Measurements from ENCODE around the gene SLX4.

SLX4 gene

GRCh38 chr16:3595521-3596021 lies 15.8 kb downstream of the SLX4 start:
- Histone ChIP-seq H3K36me3 (ENCODE audit: control insufficient read depth, insufficient read depth, low read length, severe bottlenecking) (peaks cover 26% of the 10 kb centered on the region), H3K9ac (ENCODE audit: low read length) (no peak overlapping the region), H3K4me3 (ENCODE audit: low read length) (no peak overlapping the region), H3K9me3 (ENCODE audit: control insufficient read depth, low read length) (peaks cover 5% of the 10 kb centered on the region), H3K27me3 (replicated peaks; ENCODE audit: control insufficient read depth, insufficient read depth, low read length) (no peaks in the 10 kb centered on the region), H3K4me1 (ENCODE audit: control insufficient read depth, insufficient read depth, low read length) (no peaks in the 10 kb centered on the region)
- no peak for DNase-seq (ENCODE audit: low read depth)

GRCh38 chr16:3595110-3595486 lies 16.3 kb downstream of the SLX4 start:
- no peak for DNase-seq (ENCODE audit: low read depth)
- Histone ChIP-seq H3K4me1 (ENCODE audit: control insufficient read depth, insufficient read depth, low read length) (no peaks in the 10 kb centered on the region), H3K9ac (ENCODE audit: low read length) (no peak overlapping the region), H3K36me3 (ENCODE audit: control insufficient read depth, insufficient read depth, low read length, severe bottlenecking) (peaks cover 26% of the 10 kb centered on the region), H3K9me3 (ENCODE audit: control insufficient read depth, low read length) (peaks cover 4% of the 10 kb centered on the region), H3K4me3 (ENCODE audit: low read length) (no peak overlapping the region), H3K27me3 (replicated peaks; ENCODE audit: control insufficient read depth, insufficient read depth, low read length) (no peaks in the 10 kb centered on the region)

GRCh38 chr16:3594316-3595109 lies 16.9 kb downstream of the SLX4 start:
- no peak overlapping the region for H3K9ac ChIP-seq (ENCODE audit: low read length)
- no peaks in the 10 kb centered on the region for H3K9me3 ChIP-seq (ENCODE audit: control insufficient read depth, low read length)
- H3K27me3 ChIP-seq (replicated peaks; ENCODE audit: control insufficient read depth, insufficient read depth, low read length), result no peaks in the 10 kb centered on the region
- H3K4me3 ChIP-seq (ENCODE audit: low read length), result no peak overlapping the region
- DNase-seq (ENCODE audit: low read depth), result no peak
- H3K36me3 ChIP-seq (ENCODE audit: control insufficient read depth, insufficient read depth, low read length, severe bottlenecking), result peaks cover 27% of the 10 kb centered on the region
- no peaks in the 10 kb centered on the region for H3K4me1 ChIP-seq (ENCODE audit: control insufficient read depth, insufficient read depth, low read length)

GRCh38 chr16:3592559-3592958 lies 18.8 kb downstream of the SLX4 start:
- H3K9me3 ChIP-seq (ENCODE audit: control insufficient read depth, low read length), result no peaks in the 10 kb centered on the region
- H3K4me3 ChIP-seq (ENCODE audit: low read length), result no peak overlapping the region
- no peak for DNase-seq (ENCODE audit: low read depth)
- H3K4me1 ChIP-seq (ENCODE audit: control insufficient read depth, insufficient read depth, low read length), result no peaks in the 10 kb centered on the region
- H3K9ac ChIP-seq (ENCODE audit: low read length), result no peak overlapping the region
- H3K27me3 ChIP-seq (replicated peaks; ENCODE audit: control insufficient read depth, insufficient read depth, low read length), result no peaks in the 10 kb centered on the region
- H3K36me3 ChIP-seq (ENCODE audit: control insufficient read depth, insufficient read depth, low read length, severe bottlenecking), result peaks cover 23% of the 10 kb centered on the region

- no peak overlapping the region for H3K4me3 ChIP-seq (ENCODE audit: low read length)
- peaks cover 23% of the 10 kb centered on the region for H3K36me3 ChIP-seq (ENCODE audit: control insufficient read depth, insufficient read depth, low read length, severe bottlenecking)
- no peak overlapping the region for H3K9ac ChIP-seq (ENCODE audit: low read length)
- H3K9me3 ChIP-seq (ENCODE audit: control insufficient read depth, low read length), result no peaks in the 10 kb centered on the region
- no peaks in the 10 kb centered on the region for H3K4me1 ChIP-seq (ENCODE audit: control insufficient read depth, insufficient read depth, low read length)
- H3K27me3 ChIP-seq (replicated peaks; ENCODE audit: control insufficient read depth, insufficient read depth, low read length), result no peaks in the 10 kb centered on the region
- no peak for DNase-seq (ENCODE audit: low read depth)
Measured at GRCh38 chr16:3591991-3592390, 19.4 kb downstream of the SLX4 start.

- peaks cover 23% of the 10 kb centered on the region for H3K36me3 ChIP-seq (ENCODE audit: control insufficient read depth, insufficient read depth, low read length, severe bottlenecking)
- H3K9me3 ChIP-seq (ENCODE audit: control insufficient read depth, low read length), result no peaks in the 10 kb centered on the region
- no peak overlapping the region for H3K4me3 ChIP-seq (ENCODE audit: low read length)
- no peak for DNase-seq (ENCODE audit: low read depth)
- H3K4me1 ChIP-seq (ENCODE audit: control insufficient read depth, insufficient read depth, low read length), result no peaks in the 10 kb centered on the region
- no peaks in the 10 kb centered on the region for H3K27me3 ChIP-seq (replicated peaks; ENCODE audit: control insufficient read depth, insufficient read depth, low read length)
- H3K9ac ChIP-seq (ENCODE audit: low read length), result no peak overlapping the region
Measured at GRCh38 chr16:3591436-3591803, 20.0 kb downstream of the SLX4 start.

GRCh38 chr16:3590736-3591435 lies 20.5 kb downstream of the SLX4 start:
- Histone ChIP-seq H3K4me1 (ENCODE audit: control insufficient read depth, insufficient read depth, low read length) (no peaks in the 10 kb centered on the region), H3K36me3 (ENCODE audit: control insufficient read depth, insufficient read depth, low read length, severe bottlenecking) (peaks cover 23% of the 10 kb centered on the region), H3K9me3 (ENCODE audit: control insufficient read depth, low read length) (no peaks in the 10 kb centered on the region), H3K9ac (ENCODE audit: low read length) (no peak overlapping the region), H3K27me3 (replicated peaks; ENCODE audit: control insufficient read depth, insufficient read depth, low read length) (no peaks in the 10 kb centered on the region), H3K4me3 (ENCODE audit: low read length) (no peak overlapping the region)
- no peak for DNase-seq (ENCODE audit: low read depth)

- H3K9ac ChIP-seq (ENCODE audit: low read length), result no peak overlapping the region
- no peak for DNase-seq (ENCODE audit: low read depth)
- no peaks in the 10 kb centered on the region for H3K9me3 ChIP-seq (ENCODE audit: control insufficient read depth, low read length)
- no peak overlapping the region for H3K4me3 ChIP-seq (ENCODE audit: low read length)
- no peaks in the 10 kb centered on the region for H3K4me1 ChIP-seq (ENCODE audit: control insufficient read depth, insufficient read depth, low read length)
- H3K27me3 ChIP-seq (replicated peaks; ENCODE audit: control insufficient read depth, insufficient read depth, low read length), result no peaks in the 10 kb centered on the region
- peaks cover 18% of the 10 kb centered on the region for H3K36me3 ChIP-seq (ENCODE audit: control insufficient read depth, insufficient read depth, low read length, severe bottlenecking)
Measured at GRCh38 chr16:3589991-3590701, 21.3 kb downstream of the SLX4 start.

GRCh38 chr16:3589441-3589921 lies 21.9 kb downstream of the SLX4 start:
- Histone ChIP-seq H3K9me3 (ENCODE audit: control insufficient read depth, low read length) (no peaks in the 10 kb centered on the region), H3K36me3 (ENCODE audit: control insufficient read depth, insufficient read depth, low read length, severe bottlenecking) (peaks cover 18% of the 10 kb centered on the region), H3K27me3 (replicated peaks; ENCODE audit: control insufficient read depth, insufficient read depth, low read length) (no peaks in the 10 kb centered on the region), H3K4me1 (ENCODE audit: control insufficient read depth, insufficient read depth, low read length) (no peaks in the 10 kb centered on the region), H3K9ac (ENCODE audit: low read length) (no peak overlapping the region), H3K4me3 (ENCODE audit: low read length) (no peak overlapping the region)
- DNase-seq (ENCODE audit: low read depth), result no peak

- Histone ChIP-seq H3K27me3 (replicated peaks; ENCODE audit: control insufficient read depth, insufficient read depth, low read length) (no peaks in the 10 kb centered on the region), H3K4me3 (ENCODE audit: low read length) (no peak overlapping the region), H3K9me3 (ENCODE audit: control insufficient read depth, low read length) (no peaks in the 10 kb centered on the region), H3K36me3 (ENCODE audit: control insufficient read depth, insufficient read depth, low read length, severe bottlenecking) (peaks cover 18% of the 10 kb centered on the region), H3K4me1 (ENCODE audit: control insufficient read depth, insufficient read depth, low read length) (no peaks in the 10 kb centered on the region), H3K9ac (ENCODE audit: low read length) (no peak overlapping the region)
- DNase-seq (ENCODE audit: low read depth), result no peak
Measured at GRCh38 chr16:3589001-3589400, 22.4 kb downstream of the SLX4 start.

- Histone ChIP-seq H3K4me1 (ENCODE audit: control insufficient read depth, insufficient read depth, low read length) (no peaks in the 10 kb centered on the region), H3K9me3 (ENCODE audit: control insufficient read depth, low read length) (no peaks in the 10 kb centered on the region), H3K36me3 (ENCODE audit: control insufficient read depth, insufficient read depth, low read length, severe bottlenecking) (peaks cover 24% of the 10 kb centered on the region), H3K9ac (ENCODE audit: low read length) (no peak overlapping the region), H3K4me3 (ENCODE audit: low read length) (no peak overlapping the region), H3K27me3 (replicated peaks; ENCODE audit: control insufficient read depth, insufficient read depth, low read length) (no peaks in the 10 kb centered on the region)
- no peak for DNase-seq (ENCODE audit: low read depth)
Measured at GRCh38 chr16:3587547-3588110, 23.8 kb downstream of the SLX4 start.
